HG03135 (cell line): ENCODE measurements around the gene MYT1.
"Not testable (repeated sequence)": the region's sequence is repeated elsewhere in the genome, so short reads cannot be mapped to it uniquely, and the experiment has no call there.

Experiments
- ATAC-seq: cut with Tn5 transposase; IDR thresholded peaks from one replicate; pipeline ENCODE4 v1.9.1; 2021; ENCODE audit warnings: mild to moderate bottlenecking, moderate library complexity; ENCODE audit not compliant: unreplicated experiment

Gene MYT1

GRCh38 chr20:64166721-64167615, 2.7 kb downstream of the MYT1 start:
- no peak for ATAC-seq

GRCh38 chr20:64167676-64168075, 3.4 kb downstream of the MYT1 start:
- no peak for ATAC-seq

DNA sequence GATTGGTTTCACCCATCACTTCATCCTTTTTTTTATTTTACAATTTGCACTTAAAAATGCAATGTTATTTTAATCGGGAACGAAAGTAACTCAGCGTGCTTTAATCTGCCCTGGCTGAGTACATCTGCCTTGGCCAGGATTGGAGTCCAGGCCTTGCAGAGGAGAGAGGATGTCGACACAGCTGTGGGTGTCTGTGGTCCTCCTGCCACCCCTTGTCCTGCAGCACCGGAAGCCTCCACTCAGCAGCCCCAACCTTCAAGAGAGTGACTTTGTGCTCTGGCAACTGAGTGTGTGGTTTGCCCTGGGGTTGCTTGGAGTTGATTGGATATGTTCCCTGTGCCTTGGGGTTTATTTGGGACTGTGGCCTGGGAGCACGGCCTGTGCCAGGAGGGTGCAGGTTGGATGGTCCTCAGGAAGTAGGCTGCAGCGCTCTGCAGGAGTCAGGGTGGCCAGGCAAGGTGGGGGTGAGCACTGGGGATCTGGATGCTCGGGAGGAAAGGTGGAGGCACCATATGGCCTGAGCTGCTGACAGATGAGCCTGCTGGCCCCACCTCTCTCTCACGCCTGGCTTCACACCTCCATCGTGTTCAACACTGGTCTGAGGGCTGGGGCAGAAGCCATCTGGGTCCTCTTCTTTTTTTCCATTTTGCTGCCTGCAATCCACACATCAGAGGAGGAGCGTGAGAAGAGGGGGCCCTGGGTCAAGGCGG, 4.3 kb downstream of the MYT1 start:
- no peak for ATAC-seq

- no peak for ATAC-seq
Observed at GRCh38 chr20:64169091-64169560, 4.9 kb downstream of the MYT1 start.

- ATAC-seq, result no peak
Observed at GRCh38 chr20:64171211-64171610, 7.0 kb downstream of the MYT1 start.

GRCh38 chr20:64173116-64173515, 8.9 kb downstream of the MYT1 start:
- ATAC-seq, result no peak

GRCh38 chr20:64176551-64176950, 12.3 kb downstream of the MYT1 start:
- ATAC-seq, result no peak

GRCh38 chr20:64176971-64177370, 12.7 kb downstream of the MYT1 start:
- ATAC-seq, result no peak

DNA sequence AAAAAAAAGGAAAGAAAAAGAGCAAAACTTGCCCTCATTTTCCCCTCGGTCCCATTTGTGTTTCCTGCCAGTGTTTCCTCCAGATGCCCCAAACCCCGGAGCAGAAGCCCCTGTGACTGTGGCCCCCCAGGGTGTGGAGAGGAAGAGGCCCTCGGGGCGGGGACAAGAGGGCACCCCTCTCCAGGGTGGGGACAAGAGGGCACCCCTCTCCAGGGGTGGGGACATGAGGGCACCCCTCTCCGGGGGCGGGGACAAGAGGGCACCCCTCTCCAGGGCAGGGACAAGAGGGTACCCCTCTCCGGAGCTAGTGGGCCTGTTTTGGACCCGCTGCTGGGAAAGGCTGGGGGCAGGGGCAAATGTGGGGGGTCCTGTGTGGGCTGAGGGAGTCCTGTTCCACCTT, 13.1 kb downstream of the MYT1 start:
- no peak for ATAC-seq

DNA sequence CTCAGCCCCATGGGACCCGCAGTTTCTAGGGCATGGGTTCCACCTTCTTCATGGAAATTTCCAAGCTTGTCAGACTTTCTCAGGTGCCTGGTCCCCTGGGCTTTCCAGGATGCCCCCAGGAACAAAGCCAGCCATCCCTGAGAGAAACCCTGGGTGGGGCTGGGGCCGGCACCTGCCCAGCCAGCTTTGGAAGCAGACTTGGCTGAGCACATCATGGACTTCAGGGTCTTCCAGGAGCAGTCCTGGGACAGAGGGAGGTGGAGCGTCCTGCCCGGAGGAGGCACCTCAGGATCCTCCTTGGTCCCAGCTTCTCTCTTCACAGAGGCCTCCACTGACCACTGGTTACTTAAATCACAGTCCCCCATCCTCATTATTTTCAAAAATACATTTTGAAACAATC, 13.5 kb downstream of the MYT1 start:
- no peak for ATAC-seq

DNA sequence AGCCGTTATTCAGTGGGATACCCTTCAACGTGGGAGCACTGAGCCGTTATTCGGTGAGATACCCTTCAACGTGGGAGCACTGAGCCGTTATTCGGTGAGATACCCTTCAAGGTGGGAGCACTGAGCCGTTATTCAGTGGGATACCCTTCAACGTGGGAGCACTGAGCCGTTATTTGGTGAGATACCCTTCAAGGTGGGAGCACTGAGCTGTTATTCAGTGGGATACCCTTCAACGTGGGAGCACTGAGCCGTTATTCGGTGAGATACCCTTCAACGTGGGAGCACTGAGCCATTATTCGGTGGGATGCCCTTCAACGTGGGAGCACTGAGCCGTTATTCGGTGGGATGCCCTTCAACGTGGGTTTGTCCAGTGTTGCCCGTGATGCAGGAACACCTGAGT, 14.7 kb downstream of the MYT1 start:
- ATAC-seq, result not testable (repeated sequence)

- ATAC-seq, result no peak
Observed at GRCh38 chr20:64179805-64180204, 15.6 kb downstream of the MYT1 start.

DNA sequence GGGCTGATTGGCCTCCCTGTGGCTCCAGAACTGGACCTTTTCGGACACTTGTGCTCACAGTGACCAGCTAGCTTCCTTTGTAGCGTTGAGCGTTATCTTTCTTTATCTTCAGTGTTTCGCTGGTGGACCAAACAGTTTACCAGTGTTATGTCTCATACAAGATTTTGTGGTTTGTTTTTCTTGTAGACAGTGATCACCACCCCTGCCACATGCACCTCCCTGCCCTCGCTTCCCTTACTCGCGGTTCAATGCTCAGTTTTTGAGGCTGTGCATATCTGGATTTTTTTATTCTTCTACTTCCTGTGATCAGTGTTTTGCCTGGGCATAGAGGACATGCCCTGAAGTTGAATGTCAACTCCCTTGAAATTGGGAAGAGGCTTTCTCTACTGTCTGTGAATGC, 16.4 kb downstream of the MYT1 start:
- no peak for ATAC-seq

- no peak for ATAC-seq
Observed at GRCh38 chr20:64181391-64181790, 17.1 kb downstream of the MYT1 start.

DNA sequence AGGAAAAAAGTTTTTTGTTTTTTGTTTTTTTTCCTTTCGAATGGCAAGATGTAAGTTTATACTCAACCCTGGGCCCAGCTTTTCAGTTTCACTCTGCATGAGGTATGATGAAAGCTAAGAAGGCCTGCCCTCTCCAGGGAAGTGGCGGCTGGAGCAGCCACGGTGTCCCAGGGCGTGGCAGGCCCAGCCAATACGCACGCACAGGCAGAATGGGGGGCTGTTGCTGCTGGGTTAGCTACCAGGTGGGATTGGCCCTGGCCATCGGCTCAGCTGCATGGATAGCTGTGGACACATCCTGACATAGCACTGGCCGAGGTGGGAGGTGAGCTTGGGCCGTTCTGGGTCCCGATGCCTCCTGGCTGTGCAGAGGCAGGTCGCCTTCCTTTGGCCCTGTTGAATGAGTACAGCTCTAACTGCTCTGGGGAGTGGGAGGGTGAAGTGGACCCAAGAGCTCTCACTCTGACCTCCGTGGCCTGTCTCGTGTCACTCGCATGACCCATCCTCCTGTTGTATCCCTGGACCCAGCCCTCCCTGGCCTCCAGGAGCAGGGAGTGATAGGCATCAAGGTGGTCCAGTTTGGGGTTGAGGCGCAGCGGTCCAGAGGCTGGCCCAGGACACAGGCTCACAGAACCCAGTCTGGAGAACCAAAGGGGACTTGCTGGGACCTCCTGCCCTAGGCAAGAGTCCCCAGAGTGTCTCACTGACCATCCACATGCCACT, 18.1 kb downstream of the MYT1 start:
- ATAC-seq, result no peak

- ATAC-seq, result no peak
Observed at GRCh38 chr20:64183313-64183712, 19.1 kb downstream of the MYT1 start.

DNA sequence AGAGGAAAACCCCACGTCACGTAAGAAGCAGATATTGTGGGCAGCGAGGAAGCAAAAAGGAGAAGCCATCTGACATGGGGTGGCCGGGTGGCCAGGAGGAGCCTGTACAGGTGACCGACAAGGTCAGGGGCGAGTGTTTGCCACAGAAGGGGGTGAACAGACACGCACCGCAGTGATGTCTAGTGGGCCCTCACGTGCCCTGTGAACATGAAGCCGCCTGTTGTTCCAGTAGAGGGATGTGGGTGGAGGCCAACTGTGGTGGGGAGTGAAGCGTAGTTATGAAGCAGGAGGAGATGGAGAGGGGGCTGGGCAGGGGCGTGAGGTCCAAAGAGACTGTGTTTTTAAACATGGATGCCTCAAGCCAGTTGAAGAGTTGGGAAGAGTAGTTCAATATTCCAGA, 20.5 kb downstream of the MYT1 start:
- no peak for ATAC-seq

GRCh38 chr20:64185276-64185900, 21.1 kb downstream of the MYT1 start:
- no peak for ATAC-seq

DNA sequence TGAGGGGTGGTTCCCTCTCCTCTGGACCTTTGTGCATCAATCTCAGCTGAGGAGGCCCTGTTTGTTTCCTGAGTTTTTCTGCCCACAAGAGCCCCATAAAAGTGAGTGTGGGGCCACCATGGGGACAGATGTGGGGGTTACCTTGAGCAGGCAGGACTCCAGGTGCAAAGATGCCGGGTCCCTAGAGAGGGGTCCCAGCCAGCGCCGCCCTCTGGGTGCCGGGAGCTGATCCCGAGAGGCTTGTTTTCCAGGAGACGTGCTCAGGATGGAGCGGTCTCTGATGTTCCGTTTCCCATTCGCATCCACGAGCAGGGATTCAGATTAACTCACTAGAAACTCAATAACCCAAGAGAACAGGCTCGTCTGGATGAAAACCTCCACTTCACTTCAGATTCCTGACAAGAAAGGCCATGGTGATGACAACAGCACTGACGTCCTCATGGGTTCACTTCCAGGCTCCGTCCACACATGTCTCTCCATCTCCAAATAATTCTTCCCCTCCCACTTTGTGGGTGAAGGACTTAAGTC, 21.9 kb downstream of the MYT1 start:
- ATAC-seq, result no peak

DNA sequence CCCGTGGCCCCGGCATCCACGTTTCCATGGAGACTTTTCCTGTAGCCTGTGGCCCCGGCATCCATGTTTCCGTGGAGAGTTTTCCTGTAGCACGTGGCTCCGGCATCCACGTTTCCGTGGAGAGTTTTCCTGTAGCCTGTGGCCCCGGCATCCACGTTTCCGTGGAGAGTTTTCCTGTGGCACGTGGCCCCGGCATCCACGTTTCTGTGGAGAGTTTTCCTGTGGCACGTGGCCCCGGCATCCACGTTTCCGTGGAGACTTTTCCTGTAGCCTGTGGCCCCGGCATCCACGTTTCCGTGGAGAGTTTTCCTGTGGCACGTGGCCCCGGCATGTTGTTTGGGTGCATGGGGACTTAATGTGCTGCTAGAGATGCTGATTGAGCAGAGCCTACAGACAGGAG, 23.0 kb downstream of the MYT1 start:
- ATAC-seq, result not testable (repeated sequence)

- no peak for ATAC-seq
Observed at GRCh38 chr20:64188091-64188490, 23.8 kb downstream of the MYT1 start.
